Cardiac fibroblast (primary cell): ENCODE measurements around the gene AAK1.
"Not testable (repeated sequence)": the region's sequence is repeated elsewhere in the genome, so short reads cannot be mapped to it uniquely, and the experiment has no call there.

Experiments used
- DNase-seq, 2 donors: peaks; one replicate each; pipeline versions ENCODE4 v3.0.0 to v3.0.0-alpha.2; 2010; ENCODE audit warnings: low read depth in 2 of 2
- H3K4me3 ChIP-seq, 2 donors: replicated peaks in 1 of 2; 1 replicate in 1 of 2; 2 replicates in 1 of 2; pipeline ENCODE4 v1.5.1; 2011; ENCODE audit warnings: low read depth in 2 of 2, low read length in 2 of 2, mild to moderate bottlenecking in 2 of 2, moderate library complexity in 1 of 2
- TF ChIP-seq, protein P1 (sequence below): IDR thresholded peaks from one replicate; pipeline ENCODE4 v1.5.1; 2011; ENCODE audit warnings: low read depth, mild to moderate bottlenecking, low read length, inconsistent platforms

Gene AAK1

DNA sequence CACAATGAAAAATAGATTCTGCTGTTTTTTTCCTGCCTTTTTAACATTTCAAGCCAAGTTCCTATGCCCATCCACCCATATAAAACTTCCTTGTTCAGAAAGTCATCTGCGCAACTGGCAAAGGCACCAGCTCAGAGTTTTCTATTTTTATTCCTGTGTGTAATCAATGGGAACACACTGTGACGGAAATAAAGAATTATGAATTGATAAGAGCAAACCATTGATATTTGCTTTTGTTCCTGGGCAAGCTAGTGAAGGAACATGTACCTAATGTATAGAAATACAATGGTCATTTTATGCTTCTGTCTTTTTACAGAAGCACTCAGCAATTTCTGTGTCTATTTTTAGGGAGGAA lies 30.8 kb upstream of the AAK1 start:
- TF ChIP-seq, protein P1, sequence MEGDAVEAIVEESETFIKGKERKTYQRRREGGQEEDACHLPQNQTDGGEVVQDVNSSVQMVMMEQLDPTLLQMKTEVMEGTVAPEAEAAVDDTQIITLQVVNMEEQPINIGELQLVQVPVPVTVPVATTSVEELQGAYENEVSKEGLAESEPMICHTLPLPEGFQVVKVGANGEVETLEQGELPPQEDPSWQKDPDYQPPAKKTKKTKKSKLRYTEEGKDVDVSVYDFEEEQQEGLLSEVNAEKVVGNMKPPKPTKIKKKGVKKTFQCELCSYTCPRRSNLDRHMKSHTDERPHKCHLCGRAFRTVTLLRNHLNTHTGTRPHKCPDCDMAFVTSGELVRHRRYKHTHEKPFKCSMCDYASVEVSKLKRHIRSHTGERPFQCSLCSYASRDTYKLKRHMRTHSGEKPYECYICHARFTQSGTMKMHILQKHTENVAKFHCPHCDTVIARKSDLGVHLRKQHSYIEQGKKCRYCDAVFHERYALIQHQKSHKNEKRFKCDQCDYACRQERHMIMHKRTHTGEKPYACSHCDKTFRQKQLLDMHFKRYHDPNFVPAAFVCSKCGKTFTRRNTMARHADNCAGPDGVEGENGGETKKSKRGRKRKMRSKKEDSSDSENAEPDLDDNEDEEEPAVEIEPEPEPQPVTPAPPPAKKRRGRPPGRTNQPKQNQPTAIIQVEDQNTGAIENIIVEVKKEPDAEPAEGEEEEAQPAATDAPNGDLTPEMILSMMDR = no peak
- H3K4me3 ChIP-seq = no peak overlapping the region
- DNase-seq = no peak

DNA sequence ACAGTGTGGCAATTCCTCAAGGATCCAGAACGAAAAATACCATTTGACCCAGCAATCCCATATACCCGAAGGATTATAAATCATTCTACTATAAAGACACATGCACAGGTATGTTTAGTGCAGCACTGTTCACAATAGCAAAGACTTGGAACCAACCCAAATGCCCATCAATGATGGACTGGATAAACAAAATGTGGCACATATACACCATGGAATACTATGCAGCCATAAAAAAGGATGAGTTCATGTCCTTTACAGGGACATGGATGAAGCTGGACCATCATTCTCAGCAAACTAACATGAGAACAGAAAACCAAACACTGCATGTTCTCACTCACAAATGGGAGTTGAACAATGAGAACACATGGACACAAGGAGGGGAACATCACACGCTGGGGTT lies 29.6 kb upstream of the AAK1 start:
- not testable (repeated sequence) for DNase-seq, H3K4me3 ChIP-seq

DNA sequence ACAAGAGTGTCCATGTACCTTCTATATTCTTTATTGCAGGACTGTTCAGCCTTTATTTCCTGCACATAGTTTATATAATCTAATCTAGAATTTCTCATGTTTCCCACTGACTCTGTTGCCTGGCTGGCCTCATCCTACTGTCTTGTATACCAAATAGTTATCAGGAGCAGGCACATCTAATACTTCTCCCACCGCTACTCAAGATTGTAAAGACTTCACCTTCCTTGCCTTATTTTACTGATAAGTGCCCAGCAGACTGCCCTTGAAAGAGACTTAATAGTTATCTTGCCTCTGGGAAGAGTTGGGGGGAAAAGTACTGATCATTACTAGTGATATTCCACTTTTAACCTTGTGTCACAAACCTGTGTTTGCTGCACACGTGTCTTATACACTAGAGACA lies 26.1 kb upstream of the AAK1 start:
- H3K4me3 ChIP-seq = no peak overlapping the region
- no peak for DNase-seq
- TF ChIP-seq, protein P1 = no peak

DNA sequence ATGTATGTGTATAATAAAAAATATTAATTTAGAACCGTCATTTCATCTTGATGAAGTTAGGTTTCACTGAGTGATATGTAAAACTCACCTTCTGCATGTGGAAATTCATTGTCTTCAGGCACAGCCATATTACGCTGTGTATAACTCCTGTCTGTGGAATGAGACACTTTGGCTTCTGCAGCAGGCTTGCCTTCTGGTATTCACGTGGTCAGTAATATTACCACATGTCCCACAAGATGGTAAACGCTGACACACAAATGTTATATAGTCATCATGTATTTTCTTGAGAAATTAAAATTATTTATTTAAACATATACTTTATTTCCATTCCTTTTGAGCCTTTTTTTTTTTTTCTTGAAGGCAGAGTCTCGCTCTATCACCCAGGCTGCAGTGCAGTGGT lies 25.1 kb upstream of the AAK1 start:
- TF ChIP-seq, protein P1 = no peak
- no peak overlapping the region for H3K4me3 ChIP-seq
- no peak for DNase-seq

DNA sequence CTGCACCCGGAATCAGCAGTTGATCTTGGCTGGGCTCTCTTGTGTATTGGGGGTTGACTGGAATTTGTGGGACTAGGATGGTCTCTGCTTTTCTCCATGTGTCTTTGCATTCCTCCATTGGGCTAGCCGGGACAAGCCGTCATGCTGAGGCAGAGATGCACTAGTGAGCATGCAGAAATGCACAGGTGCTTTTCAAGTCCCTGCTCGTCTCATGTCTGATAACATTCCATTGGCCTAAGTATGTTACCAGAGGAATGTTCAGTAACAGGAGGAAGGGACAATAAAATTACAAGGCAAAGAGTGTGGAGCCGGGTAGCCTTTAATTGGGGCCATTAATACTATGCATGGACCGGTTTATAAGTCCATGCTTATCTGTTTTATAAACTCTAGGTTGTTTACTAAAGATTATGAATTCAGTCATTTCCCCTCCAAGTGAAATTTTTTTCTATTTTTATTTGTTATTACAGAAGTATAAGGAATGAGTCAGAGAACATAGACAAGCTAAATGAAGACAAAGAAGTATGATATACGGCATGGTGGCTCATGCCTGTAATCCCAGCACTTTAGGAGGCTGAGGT lies 24.4 kb upstream of the AAK1 start:
- H3K4me3 ChIP-seq = no peak overlapping the region
- peak in 1 of 2 donors; percentile 58 for DNase-seq
- TF ChIP-seq, protein P1 = no peak

DNA sequence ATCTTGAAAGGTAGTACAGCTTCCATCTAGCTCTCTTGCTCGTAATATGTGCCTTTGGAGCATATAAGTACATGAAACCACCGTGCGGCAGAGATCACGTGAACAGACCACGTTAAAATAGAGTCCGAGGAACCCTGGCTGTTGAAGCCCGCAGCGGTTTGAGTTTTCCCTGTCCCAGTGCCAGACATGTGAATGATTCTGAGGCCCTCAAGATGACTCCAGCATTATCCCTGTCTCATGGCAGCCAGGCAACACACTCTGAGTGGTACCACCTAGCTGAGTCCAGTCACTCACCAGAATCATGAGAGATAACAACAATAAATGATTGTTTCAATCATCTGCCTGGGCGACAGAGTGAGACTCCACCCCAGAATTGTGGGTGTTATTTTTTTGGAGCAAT lies 21.6 kb upstream of the AAK1 start:
- TF ChIP-seq, protein P1 = no peak
- DNase-seq = no peak

DNA sequence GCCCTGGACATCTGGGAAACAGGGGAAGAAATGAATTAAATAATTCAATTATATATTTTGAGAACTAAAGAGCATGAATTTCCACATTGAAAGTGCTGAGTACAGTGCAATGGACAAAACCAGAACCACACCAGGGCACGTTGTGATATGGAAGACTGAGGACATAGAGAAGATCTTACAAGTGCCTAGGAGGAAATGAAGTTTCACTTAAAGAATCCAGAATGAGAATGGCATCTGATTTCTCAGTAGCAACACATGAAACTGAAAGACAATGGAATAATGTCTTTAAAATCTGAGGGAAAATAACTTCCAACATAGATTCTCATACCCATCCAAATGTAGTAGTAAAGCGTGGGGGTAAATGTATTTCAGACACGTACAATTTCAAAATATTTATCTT lies 20.3 kb upstream of the AAK1 start:
- TF ChIP-seq, protein P1 = no peak
- no peak for DNase-seq
- no peak overlapping the region for H3K4me3 ChIP-seq

More for the DNA sequence above, 21.6 kb upstream of the AAK1 start:
- H3K4me3 ChIP-seq = no peak overlapping the region

DNA sequence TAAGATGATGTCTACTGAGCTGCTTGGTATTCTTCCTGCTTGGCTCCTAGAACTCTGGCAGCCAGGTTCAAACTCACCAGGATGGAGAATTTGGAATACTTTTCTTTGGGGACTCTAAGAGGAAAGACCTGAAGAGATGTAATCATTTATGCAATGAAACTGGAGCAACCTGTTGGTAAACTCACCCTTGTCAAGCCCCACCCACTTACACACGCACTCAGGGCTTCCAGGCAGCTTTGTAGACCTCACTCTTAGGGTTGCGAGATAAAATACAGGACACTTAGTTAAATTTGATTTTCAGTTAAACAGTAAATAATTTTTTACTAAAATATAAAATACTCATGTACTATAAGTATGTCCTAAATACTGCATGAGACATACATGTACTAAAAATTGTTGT lies 19.0 kb upstream of the AAK1 start:
- H3K4me3 ChIP-seq, DNase-seq: not testable (repeated sequence)
